GM19023 (cell line): ENCODE results near the gene ZFYVE26.
"Not testable (repeated sequence)": the region's sequence is repeated elsewhere in the genome, so short reads cannot be mapped to it uniquely, and the experiment has no call there.

Experiments used
- ATAC-seq: cut with Tn5 transposase; IDR thresholded peaks from one replicate; pipeline ENCODE4 v1.9.1; 2021; ENCODE audit warnings: mild to moderate bottlenecking, moderate library complexity; ENCODE audit not compliant: unreplicated experiment

The ZFYVE26 gene

DNA sequence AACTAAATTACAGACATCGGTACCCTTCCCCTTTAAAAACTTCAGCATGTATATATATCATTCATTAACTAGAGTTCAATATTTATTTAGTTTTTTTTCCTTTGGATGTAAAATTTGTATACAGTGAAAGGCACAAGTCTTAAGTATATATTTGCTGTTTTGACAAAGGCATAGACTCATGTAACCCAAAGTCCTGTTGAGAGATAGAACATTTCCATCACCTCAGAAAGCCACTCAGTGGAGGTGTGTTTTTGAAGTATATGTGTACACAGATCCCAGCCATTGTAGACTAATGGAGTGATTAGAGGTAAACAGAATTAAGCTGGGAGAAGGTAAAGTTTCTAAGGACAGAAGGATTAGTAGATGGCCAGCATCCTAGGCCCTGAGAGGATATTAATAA, 99.3 kb downstream of the ZFYVE26 start:
- ATAC-seq: no peak

DNA sequence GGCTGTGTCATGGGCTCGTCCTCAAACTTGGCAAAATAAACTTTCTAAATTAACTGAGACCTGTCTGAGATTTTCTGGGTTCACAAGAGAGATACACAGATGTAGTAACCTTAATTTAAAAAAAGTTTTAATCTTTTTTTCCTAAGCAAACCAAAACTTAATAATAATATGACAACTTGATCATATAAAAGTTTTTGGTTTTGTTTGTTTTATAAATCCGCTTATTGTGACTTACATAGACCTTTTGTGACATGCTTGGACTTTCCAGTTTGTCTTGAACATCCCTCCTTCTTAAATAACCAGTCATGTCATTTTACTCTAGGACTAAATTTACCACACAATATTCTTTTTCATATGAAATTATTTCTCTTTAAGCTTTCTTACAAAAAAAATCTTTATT, 106.2 kb downstream of the ZFYVE26 start:
- no peak for ATAC-seq

GRCh38 chr14:67709796-67710195, 106.6 kb downstream of the ZFYVE26 start:
- not testable (repeated sequence) for ATAC-seq

- not testable (repeated sequence) for ATAC-seq
These were observed 107.0 kb downstream of the ZFYVE26 start for GRCh38 chr14:67709346-67709745.

DNA sequence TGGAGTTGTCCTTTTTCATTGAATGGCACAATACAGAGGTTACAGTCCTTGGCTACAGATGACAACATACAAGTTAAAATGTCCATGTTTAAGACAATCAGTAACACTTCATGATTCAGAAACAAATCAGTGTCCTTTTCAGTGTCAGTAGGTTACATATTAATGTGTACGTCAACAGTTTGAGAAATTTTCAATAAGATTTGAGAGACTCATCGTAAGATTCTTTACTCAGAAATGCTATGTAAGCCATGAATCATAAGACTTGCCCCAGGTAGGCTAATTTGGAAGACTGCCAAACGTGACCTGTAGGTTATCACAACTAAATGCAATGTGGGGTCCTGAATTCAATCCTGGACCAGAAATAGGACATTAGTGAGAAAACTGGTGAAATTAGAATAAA, 111.2 kb downstream of the ZFYVE26 start:
- no peak for ATAC-seq

DNA sequence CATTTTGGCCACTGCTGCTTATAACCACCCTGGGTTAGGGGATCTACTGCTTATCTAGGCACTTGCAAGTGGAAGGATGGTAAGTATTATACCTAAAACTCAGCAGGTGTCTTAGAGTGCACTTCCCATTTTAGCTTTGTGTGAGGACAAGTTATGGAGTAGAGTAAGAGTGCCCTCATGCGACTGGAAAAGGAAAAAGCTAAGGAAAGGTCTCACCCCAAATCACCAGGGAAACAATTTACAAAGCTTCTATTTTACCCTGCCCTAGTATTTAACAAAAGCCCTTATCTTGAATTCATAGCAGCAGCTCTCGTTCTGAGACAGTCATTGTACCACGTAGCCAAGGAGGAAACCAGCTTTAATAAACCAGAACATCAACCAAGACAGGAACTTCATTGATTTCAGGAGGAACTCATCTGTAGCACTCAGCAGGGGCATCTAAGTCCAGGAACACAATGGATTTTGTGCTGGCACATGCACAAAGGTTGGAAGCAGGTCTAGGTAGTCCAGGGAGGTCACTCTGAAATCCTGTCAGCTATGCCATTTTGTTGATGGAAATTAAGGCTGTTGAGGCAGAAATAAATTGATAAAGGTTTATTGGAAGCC, 111.8 kb downstream of the ZFYVE26 start:
- ATAC-seq: no peak

- no peak for ATAC-seq
These were observed 112.4 kb downstream of the ZFYVE26 start for GRCh38 chr14:67703997-67704396.

- ATAC-seq: not testable (repeated sequence)
These were observed 114.9 kb downstream of the ZFYVE26 start, which contains the start of gene RDH12 for GRCh38 chr14:67701492-67701891. RDH12 (plus strand) TSS chr14:67701886; CDS start chr14:67722643, 20,757 bp downstream.

DNA sequence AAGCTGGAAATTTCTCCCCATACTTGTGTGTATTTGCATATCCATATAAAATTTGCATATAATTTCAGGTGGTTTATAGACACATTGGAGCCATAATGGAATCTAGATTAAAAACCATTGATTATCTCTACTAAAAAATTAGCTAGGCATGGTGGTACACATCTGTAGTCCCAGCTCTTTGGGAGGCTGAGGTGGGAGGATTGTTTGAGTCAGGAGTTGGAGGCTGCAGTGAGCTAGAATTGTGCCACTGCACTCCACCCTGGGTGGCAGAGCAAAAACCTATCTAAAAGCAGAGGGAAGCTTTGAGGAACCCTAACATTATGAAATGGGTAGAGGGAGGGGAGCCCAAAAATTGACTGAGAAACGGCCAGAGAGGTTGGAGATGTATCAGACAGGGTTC, 118.2 kb downstream of the ZFYVE26 start:
- ATAC-seq: no peak

DNA sequence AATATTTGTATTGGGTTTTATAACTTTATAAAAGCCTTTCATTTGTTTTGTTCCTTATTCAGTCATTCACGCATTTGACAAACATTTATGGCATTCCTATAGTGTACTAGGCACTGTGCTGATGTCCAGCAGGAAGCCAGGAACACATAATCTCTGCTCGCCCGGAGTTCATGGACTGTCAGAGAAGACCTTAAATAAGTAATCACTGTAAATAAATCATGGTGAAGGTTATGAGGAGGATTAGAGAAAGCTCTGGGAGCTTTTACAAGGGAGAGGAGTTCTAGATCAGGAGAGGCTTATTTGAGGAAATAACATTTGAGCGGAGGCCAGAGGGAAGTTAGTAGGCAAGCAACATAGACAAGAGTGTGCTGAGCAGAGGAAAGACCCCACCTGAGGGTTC, 119.4 kb downstream of the ZFYVE26 start:
- ATAC-seq: no peak
